Breast epithelium (tissue), 4 donors: ENCODE results near the gene DIRAS1. TPM values are rescaled to one million over a fixed set of nuclear protein-coding genes. Genes with fewer than 3 reads are reported as not detected.

Source experiments
- DNase-seq, 2 donors: peaks; one replicate each; pipeline ENCODE4 v3.0.0-alpha.2; 2019; ENCODE audit warnings: low spot score in 2 of 2
- H3K27ac ChIP-seq, 2 donors: fragments of 200-600 bp; sonication (generic) in 1 of 2; one replicate each; pipeline ENCODE4 v1.5.1; 2016 to 2019; ENCODE audit warnings: mild to moderate bottlenecking in 1 of 2
- H3K27me3 ChIP-seq, 2 donors: fragments of 200-600 bp; sonication (generic) in 1 of 2; one replicate each; pipeline versions ENCODE4 v1.5.1 to v1.6.0; 2017 to 2019; ENCODE audit warnings: control low read depth in 1 of 2, mild to moderate bottlenecking in 1 of 2
- H3K36me3 ChIP-seq: fragments of 200-600 bp; one replicate; pipeline ENCODE4 v1.5.1; 2019
- H3K4me1 ChIP-seq, 2 donors: fragments of 200-600 bp; sonication (generic); one replicate each; pipeline ENCODE4 v1.5.1; 2016 to 2019; ENCODE audit warnings: control low read depth in 1 of 2
- H3K4me3 ChIP-seq, 3 donors: fragments of 200-600 bp; sonication (generic); 1 replicate in 2 of 3; 2 replicates in 1 of 3; pipeline ENCODE4 v1.5.1; 2016 to 2019; ENCODE audit warnings: mild to moderate bottlenecking in 3 of 3, moderate library complexity in 2 of 3
- H3K9me3 ChIP-seq, 2 donors: fragments of 200-600 bp; sonication (generic) in 1 of 2; one replicate each; pipeline ENCODE4 v1.5.1; 2016 to 2019; ENCODE audit warnings: control low read depth in 1 of 2
- CTCF ChIP-seq, 3 donors: fragments of 450-650 bp; IDR thresholded peaks; one replicate each; pipeline ENCODE4 v1.5.1; 2016 to 2017; ENCODE audit warnings: antibody characterized with exemption in 3 of 3, mild to moderate bottlenecking in 3 of 3, moderate library complexity in 3 of 3
- POLR2A ChIP-seq: fragments of 450-650 bp; IDR thresholded peaks from one replicate; pipeline ENCODE4 v1.6.1; 2016; ENCODE audit warnings: antibody characterized with exemption, mild to moderate bottlenecking, moderate library complexity
- POLR2AphosphoS5 ChIP-seq, 3 donors: sonication (generic); formaldehyde crosslinking; IDR thresholded peaks; one replicate each; pipeline ENCODE4 v1.6.1; 2017; ENCODE audit warnings: antibody characterized with exemption in 3 of 3
- intact Hi-C: fragments of 100-400 bp; cut with DNase I; formaldehyde crosslinking; loops from one replicate; pipeline ENCODE4 v1.15.1; 2023; ENCODE audit warnings: low total_unique reads
- total RNA-seq, 3 donors: library from RNA; depleted of rRNA; stranded (reverse); fragments of >200 nt; gene quantifications; one replicate each; pipeline ENCODE4 v1.1.0, GENCODE V29; 2016

DIRAS1 gene
- total RNA-seq, 3 donors from 2014 or later: 0.64 to 3.7 (median 3.6) TPM

GRCh38 chr19:2717638-2718541 is 3.3 kb downstream of the DIRAS1 start:
- H3K4me1 ChIP-seq: no peaks in the 10 kb centered on the region
- no peak overlapping the region for H3K27ac ChIP-seq
- peaks cover 0 to 4% of the 10 kb centered on the region in 2 donors for H3K27me3 ChIP-seq
- no peaks in the 10 kb centered on the region for H3K36me3 ChIP-seq
- TF ChIP-seq CTCF (IDR thresholded peaks at IDR 0.05): no peak
- TF ChIP-seq POLR2A: no peak
- no peak for TF ChIP-seq POLR2AphosphoS5 (IDR thresholded peaks at IDR 0.05)
- DNase-seq: no peak
- intact Hi-C loops: loop anchor here (2.0 kb wide), 1 partner anchor 25 kb away; no protein-coding TSS in a partner anchor
- H3K9me3 ChIP-seq: peaks cover 5 to 9% of the 10 kb centered on the region in 2 donors
- no peak overlapping the region for H3K4me3 ChIP-seq

GRCh38 chr19:2716722-2717637 is 4.2 kb downstream of the DIRAS1 start:
- H3K4me3 ChIP-seq: no peak overlapping the region
- peaks cover 0 to 4% of the 10 kb centered on the region in 2 donors for H3K27me3 ChIP-seq
- intact Hi-C loops: no loop called here
- H3K9me3 ChIP-seq: peaks cover 5 to 9% of the 10 kb centered on the region in 2 donors
- no peaks in the 10 kb centered on the region for H3K4me1 ChIP-seq
- H3K27ac ChIP-seq: no peak overlapping the region
- no peak for DNase-seq
- no peak for TF ChIP-seq POLR2A
- no peak for TF ChIP-seq POLR2AphosphoS5 (IDR thresholded peaks at IDR 0.05)
- TF ChIP-seq CTCF (IDR thresholded peaks at IDR 0.05): no peak
- H3K36me3 ChIP-seq: no peaks in the 10 kb centered on the region

DNA sequence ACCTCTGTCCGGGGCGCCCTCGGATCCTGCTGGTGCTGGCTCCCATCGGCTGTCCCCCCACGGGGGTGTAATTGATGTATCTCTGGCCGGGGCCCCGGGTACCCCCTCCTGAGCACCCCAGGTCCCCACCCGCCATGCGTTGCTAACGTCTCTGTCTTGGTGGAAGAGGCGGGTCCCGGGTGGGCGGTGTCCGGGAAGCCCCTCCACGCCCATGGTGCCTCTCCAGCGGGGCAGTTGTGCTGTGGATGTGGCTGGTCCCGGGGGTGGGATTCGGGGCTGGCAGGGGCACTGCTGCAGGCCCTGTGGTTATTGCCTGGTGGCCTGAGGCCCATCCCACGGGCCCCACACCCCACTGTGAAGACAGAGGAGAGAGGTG is 4.9 kb downstream of the DIRAS1 start:
- TF ChIP-seq POLR2A (no peak), CTCF (IDR thresholded peaks at IDR 0.05) (no peak), POLR2AphosphoS5 (IDR thresholded peaks at IDR 0.05) (no peak)
- Histone ChIP-seq H3K4me3 (no peak overlapping the region), H3K9me3 (peaks cover 5 to 9% of the 10 kb centered on the region in 2 donors), H3K27me3 (peaks cover 0 to 4% of the 10 kb centered on the region in 2 donors), H3K27ac (no peak overlapping the region), H3K4me1 (no peaks in the 10 kb centered on the region), H3K36me3 (no peaks in the 10 kb centered on the region)
- intact Hi-C loops: no loop called here
- DNase-seq: no peak

DNA sequence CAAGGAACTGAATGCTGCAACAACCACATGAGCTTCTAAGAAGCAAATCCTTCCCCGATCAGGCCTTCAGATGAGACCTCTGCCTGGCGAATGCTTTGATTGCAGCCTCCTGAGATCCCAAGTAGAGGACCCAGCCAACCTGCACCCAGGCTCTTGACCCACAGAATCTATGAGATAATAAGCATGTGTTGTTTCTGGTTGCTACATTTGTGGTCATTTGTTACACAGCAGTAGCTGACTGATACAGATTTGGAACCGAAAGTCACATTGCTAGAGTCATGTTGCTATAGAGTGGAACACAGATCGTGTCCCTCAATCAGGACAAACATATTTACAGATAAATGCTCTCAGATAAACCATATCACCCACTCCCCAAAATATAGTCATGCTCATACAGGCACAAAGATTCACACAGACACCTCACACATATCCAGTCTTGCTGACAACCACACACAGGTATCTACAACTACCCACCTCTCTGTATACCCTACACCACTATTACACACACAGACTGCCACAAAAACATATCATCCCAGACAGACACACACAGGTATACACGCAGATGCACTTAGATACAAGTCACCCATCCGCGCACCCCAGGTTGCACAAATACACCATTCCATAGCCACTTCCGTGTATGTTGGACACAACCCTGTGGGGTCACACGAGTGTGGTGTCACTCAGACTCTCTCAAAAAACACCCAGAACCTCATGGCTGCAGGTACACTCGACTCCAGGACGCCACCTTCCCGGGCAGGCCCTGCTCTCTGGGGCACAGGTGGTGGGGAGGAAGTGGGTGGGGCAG is 5.5 kb downstream of the DIRAS1 start:
- Histone ChIP-seq H3K27me3 (peaks cover 0 to 4% of the 10 kb centered on the region in 2 donors), H3K36me3 (no peaks in the 10 kb centered on the region), H3K27ac (no peak overlapping the region), H3K9me3 (peaks cover 5 to 9% of the 10 kb centered on the region in 2 donors), H3K4me3 (no peak overlapping the region), H3K4me1 (no peaks in the 10 kb centered on the region)
- intact Hi-C loops: no loop called here
- TF ChIP-seq POLR2A (no peak), POLR2AphosphoS5 (IDR thresholded peaks at IDR 0.05) (no peak), CTCF (IDR thresholded peaks at IDR 0.05) (no peak)
- DNase-seq: no peak
